HCT116 (cell line): ENCODE measurements around the gene UBTF. TPM values are rescaled to one million over a fixed set of nuclear protein-coding genes. Genes with fewer than 3 reads are reported as not detected.

Source experiments
- ATAC-seq: fragments of 200-7000 bp; cut with Tn5 transposase; 2 replicates; pipeline ENCODE4 v1.9.1; 2020; ENCODE audit warnings: mild to moderate bottlenecking, moderate library complexity
- BruUV-seq: library from RNA; stranded (reverse); fragments of 400-500 nt; replicated peaks from 2 replicates; lab custom pipeline; 2021; lab: Mats Ljungman, UMichigan
- CTCF ChIA-PET: fragments of 300-600 bp; sonication (Branson Sonifier 250); formaldehyde crosslinking; loops from one replicate; lab custom pipeline; 2021; ENCODE audit warnings: antibody characterized with exemption; lab: Charles Lee
- POLR2A ChIA-PET: fragments of 300-600, 350-600 bp; sonication (Branson Sonifier 250); formaldehyde crosslinking; loops from one replicate; lab custom pipeline; 2021; ENCODE audit warnings: antibody characterized with exemption; lab: Charles Lee
- RAD21 ChIA-PET, 2 experiments: fragments of 300-600 bp; sonication (Branson Sonifier 250); formaldehyde crosslinking; loops; one replicate each; lab custom pipeline; 2023; ENCODE audit warnings: low total read pairs in 2 of 2; ENCODE audit not compliant: uncharacterized antibody in 2 of 2, unreplicated experiment in 2 of 2, low non-redundant PET in 1 of 2; lab: Charles Lee
- DNase-seq: peaks from one replicate; pipeline ENCODE4 v3.0.0-alpha.2; 2010; ENCODE audit warnings: low read depth, low spot score
- H2AFZ ChIP-seq: fragments of 200-600 bp; shearing (Covaris generic), sonication (generic); 2 replicates; pipeline ENCODE4 v1.6.1; 2017; ENCODE audit warnings: low read depth, mixed run types, mixed read lengths, antibody characterized with exemption, low read length; ENCODE audit not compliant: poor library complexity, severe bottlenecking
- H3K27ac ChIP-seq: 2 replicates; pipeline ENCODE4 v1.5.1; 2012; ENCODE audit warnings: low read depth, low read length
- H3K27me3 ChIP-seq: fragments of 200-600 bp; sonication (generic); 2 replicates; pipeline ENCODE4 v1.6.1; 2016; ENCODE audit warnings: mixed run types, low read length, mixed read lengths; ENCODE audit not compliant: insufficient read depth
- H3K36me3 ChIP-seq, 2 experiments: fragments of 200-500 bp in 1 of 2; fragments of 200-600 bp in 1 of 2; sonication (Bioruptor generic) in 1 of 2; sonication (generic) in 1 of 2; 2 replicates each; pipeline versions ENCODE4 v1.5.1 to v1.6.1; 2014 to 2016; ENCODE audit warnings: low read length in 2 of 2, inconsistent platforms in 1 of 2, mixed read lengths in 1 of 2, mixed run types in 1 of 2; ENCODE audit not compliant: insufficient read depth in 2 of 2, control insufficient read depth in 1 of 2
- H3K4me1 ChIP-seq, 2 experiments: fragments of 200-600 bp in 1 of 2; sonication (generic) in 1 of 2; 2 replicates each; pipeline versions ENCODE4 v1.5.1 to v1.6.1; 2012 to 2017; ENCODE audit warnings: low read length in 2 of 2, inconsistent platforms in 1 of 2, mild to moderate bottlenecking in 1 of 2, mixed read lengths in 1 of 2, mixed run types in 1 of 2, moderate library complexity in 1 of 2; ENCODE audit not compliant: insufficient read depth in 2 of 2, control insufficient read depth in 1 of 2
- H3K4me2 ChIP-seq: fragments of 200-600 bp; sonication (generic); 2 replicates; pipeline ENCODE4 v1.6.1; 2017; ENCODE audit warnings: mixed run types, low read length, mixed read lengths
- H3K4me3 ChIP-seq, 2 experiments: fragments of 200-600 bp in 1 of 2; sonication (generic) in 1 of 2; replicated peaks in 1 of 2; 2 replicates each; pipeline ENCODE4 v1.5.1; 2011 to 2016; ENCODE audit warnings: low read length in 2 of 2, control low read depth in 1 of 2, low read depth in 1 of 2, mild to moderate bottlenecking in 1 of 2, mixed read lengths in 1 of 2, mixed run types in 1 of 2
- H3K79me2 ChIP-seq: fragments of 200-600 bp; sonication (generic); 2 replicates; pipeline ENCODE4 v1.6.1; 2017; ENCODE audit warnings: mild to moderate bottlenecking, mixed run types, low read length, moderate library complexity, mixed read lengths; ENCODE audit not compliant: insufficient read depth
- H3K9ac ChIP-seq: fragments of 200-600 bp; sonication (generic); 2 replicates; pipeline ENCODE4 v1.6.1; 2016; ENCODE audit warnings: low read length, mixed read lengths
- H3K9me2 ChIP-seq: fragments of 200-600 bp; sonication (generic), shearing (Covaris generic); 2 replicates; pipeline ENCODE4 v1.6.1; 2017; ENCODE audit warnings: mixed run types, mild to moderate bottlenecking, moderate library complexity; ENCODE audit not compliant: insufficient read depth
- H3K9me3 ChIP-seq, 2 experiments: fragments of 200-500 bp in 1 of 2; fragments of 200-600 bp in 1 of 2; sonication (Bioruptor generic) in 1 of 2; sonication (generic) in 1 of 2; 2 replicates each; pipeline ENCODE4 v1.6.1; 2014 to 2017; ENCODE audit warnings: low read length in 2 of 2, mixed read lengths in 2 of 2, inconsistent platforms in 1 of 2, low read depth in 1 of 2, mild to moderate bottlenecking in 1 of 2, mixed run types in 1 of 2, moderate library complexity in 1 of 2; ENCODE audit not compliant: control insufficient read depth in 1 of 2, insufficient read depth in 1 of 2
- H4K20me1 ChIP-seq: fragments of 200-600 bp; sonication (generic), shearing (Covaris generic); 2 replicates; pipeline ENCODE4 v1.6.1; 2017; ENCODE audit warnings: mixed run types, mild to moderate bottlenecking, moderate library complexity; ENCODE audit not compliant: insufficient read depth
- ELF1 ChIP-seq: IDR thresholded peaks from 2 replicates; pipeline ENCODE4 v1.6.1; 2012; ENCODE audit warnings: low read depth, borderline replicate concordance
- JUND ChIP-seq: IDR thresholded peaks from 2 replicates; pipeline ENCODE4 v1.6.1; 2012
- POLR2AphosphoS5 ChIP-seq: IDR thresholded peaks from 2 replicates; pipeline ENCODE4 v1.6.1; 2011; ENCODE audit warnings: mild to moderate bottlenecking, low read depth, low read length, moderate library complexity
- SP1 ChIP-seq: IDR thresholded peaks from 2 replicates; pipeline ENCODE4 v1.6.1; 2012; ENCODE audit warnings: low read depth
- YY1 ChIP-seq: IDR thresholded peaks from 2 replicates; pipeline ENCODE4 v1.6.1; 2011; ENCODE audit warnings: low read length, low read depth, moderate library complexity, mild to moderate bottlenecking; ENCODE audit not compliant: insufficient replicate concordance; ENCODE audit errors: extremely low read depth
- ZNF274 ChIP-seq: fragments of 200-500 bp; sonication (Bioruptor generic); IDR thresholded peaks from 2 replicates; pipeline ENCODE4 v1.6.1; 2014; ENCODE audit warnings: mild to moderate bottlenecking, low read depth, low read length, inconsistent platforms
- intact Hi-C: fragments of 100-400 bp; cut with micrococcal nuclease; formaldehyde crosslinking; loops from 2 replicates; pipeline ENCODE4 v1.10.0; 2022
- total RNA-seq: library from RNA; stranded (reverse); gene quantifications from one replicate; pipeline ENCODE4 v1.2.1, GENCODE V29; 2021; ENCODE audit not compliant: unreplicated experiment
- TF ChIP-seq, protein P1 (sequence below): IDR thresholded peaks from 2 replicates; pipeline ENCODE4 v1.6.1; 2012

UBTF gene
- total RNA-seq, 1 experiment from 2014 or later, result 84.3 TPM

GRCh38 chr17:44187131-44187899 lies 32.2 kb downstream of the UBTF start:
- RAD21 ChIA-PET, result interaction anchor here in 1 of 2 experiments (0.6 kb wide), 1 partner anchor 16 kb away, joined by 3 read pairs; no protein-coding TSS in a partner anchor
- Histone ChIP-seq H3K27me3 (no peaks in the 10 kb centered on the region), H3K4me1 (peaks cover 7 to 23% of the 10 kb centered on the region in 2 experiments; a peak in 3 of 4 replicates), H2AFZ (no peak overlapping the region), H3K9ac (peak overlapping the region; percentile 95), H3K4me3 (peak overlapping the region; percentile 89 to 91), H3K9me3 (no peaks in the 10 kb centered on the region), H3K27ac (peak overlapping the region; percentile 89), H4K20me1 (no peaks in the 10 kb centered on the region), H3K36me3 (peaks cover 10 to 14% of the 10 kb centered on the region in 2 experiments; a peak in 2 of 4 replicates), H3K9me2 (no peaks in the 10 kb centered on the region), H3K79me2 (peaks cover 54% of the 10 kb centered on the region), H3K4me2 (peak overlapping the region; percentile 71)
- BruUV-seq, result no TSS peak
- no peak for DNase-seq
- intact Hi-C loops, result no loop called here
- CTCF ChIA-PET, result interaction anchor here (1.0 to 2.4 kb wide), 4 partner anchors 19 to 243 kb away, joined by 3 to 12 read pairs (median 6); no protein-coding TSS in a partner anchor
- ATAC-seq, result peak; percentile 65
- TF ChIP-seq ZNF274 (no peak), ELF1 (no peak), SP1 (no peak), YY1 (no peak), POLR2AphosphoS5 (0 out of 2 replicates have a peak, but pooled peaks have one; percentile 5), JUND (no peak)
- TF ChIP-seq, protein P1, sequence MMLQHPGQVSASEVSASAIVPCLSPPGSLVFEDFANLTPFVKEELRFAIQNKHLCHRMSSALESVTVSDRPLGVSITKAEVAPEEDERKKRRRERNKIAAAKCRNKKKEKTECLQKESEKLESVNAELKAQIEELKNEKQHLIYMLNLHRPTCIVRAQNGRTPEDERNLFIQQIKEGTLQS, result no peak
- POLR2A ChIA-PET, result interaction anchor here (0.9 to 1.6 kb wide), 3 partner anchors 20 to 158 kb away, joined by 4 to 5 read pairs (median 4); partner anchors contain the start of gene GRN
